ENCODE results near the gene RPS25.
"Not testable (repeated sequence)": the region's sequence is repeated elsewhere in the genome, so short reads cannot be mapped to it uniquely, and the experiment has no call there.

Gene RPS25

GRCh38 chr11:119018074-119018938 lies at the start of gene RPS25, which contains the start of gene TRAPPC4:
TSS of gene RPS25 (minus strand) at chr11:119018343. CDS start at chr11:119018284, 59 bp downstream.
TSS of gene TRAPPC4 (plus strand) at chr11:119018766. CDS start at chr11:119018796, 30 bp downstream.
- peak; percentile 96 for DNase-seq

- peak; percentile 99 for DNase-seq
These were observed 49.5 kb upstream of the RPS25 start, which contains the start of gene VPS11 for GRCh38 chr11:119067371-119068222. TSS of gene VPS11 (plus strand) at chr11:119067818. CDS start at chr11:119067824, 6 bp downstream.

GRCh38 chr11:119065369-119065768 lies 47.2 kb upstream of the RPS25 start:
- DNase-seq, result peak; percentile 52

- DNase-seq, result no peak
These were observed 44.6 kb upstream of the RPS25 start for GRCh38 chr11:119062779-119063178.

- no peak for DNase-seq
These were observed 43.1 kb upstream of the RPS25 start for GRCh38 chr11:119061256-119061655.

- DNase-seq, result not testable (repeated sequence)
These were observed 41.0 kb upstream of the RPS25 start for GRCh38 chr11:119059128-119059527.

GRCh38 chr11:119057000-119057769 lies 39.0 kb upstream of the RPS25 start, which contains the start of gene HYOU1:
TSS of gene HYOU1 (minus strand) at chr11:119057205. CDS start at chr11:119056160, 1,045 bp downstream.
- peak; percentile 100 for DNase-seq

- DNase-seq, result peak; percentile 58
These were observed 38.4 kb upstream of the RPS25 start for GRCh38 chr11:119056421-119056999.

- peak; percentile 31 for DNase-seq
These were observed 37.8 kb upstream of the RPS25 start for GRCh38 chr11:119055901-119056300.

- no peak for DNase-seq
These were observed 36.3 kb upstream of the RPS25 start for GRCh38 chr11:119054418-119054817.

- no peak for DNase-seq
These were observed 34.1 kb upstream of the RPS25 start for GRCh38 chr11:119052163-119052814.

GRCh38 chr11:119051440-119052162 lies 33.5 kb upstream of the RPS25 start:
- DNase-seq, result peak; percentile 41

- DNase-seq, result no peak
These were observed 30.9 kb upstream of the RPS25 start for GRCh38 chr11:119049081-119049480.

GRCh38 chr11:119048644-119049043 lies 30.5 kb upstream of the RPS25 start:
- no peak for DNase-seq

- DNase-seq, result no peak
These were observed 29.1 kb upstream of the RPS25 start for GRCh38 chr11:119047205-119047604.

- DNase-seq, result no peak
These were observed 28.3 kb upstream of the RPS25 start for GRCh38 chr11:119046489-119046888.

GRCh38 chr11:119044708-119045107 lies 26.6 kb upstream of the RPS25 start:
- no peak for DNase-seq

GRCh38 chr11:119042927-119043326 lies 24.8 kb upstream of the RPS25 start:
- DNase-seq, result no peak

- no peak for DNase-seq
These were observed 23.8 kb upstream of the RPS25 start for GRCh38 chr11:119041821-119042514.

GRCh38 chr11:119039471-119039870 lies 21.3 kb upstream of the RPS25 start:
- DNase-seq, result not testable (repeated sequence)

All from stimulated activated CD4-positive, alpha-beta T cell treated with anti-CD3 and anti-CD28 coated beads, Interleukin-15, amount 100 ng/mL, for 24 hours (primary cell).